NCI-H82 treated with DMSO at 0.1 percent for 48 hours (cell line): ENCODE data around the gene TULP1.

Experiments used
- DNase-seq: peaks from one replicate; lab custom pipeline; 2025; ENCODE audit not compliant: unreplicated experiment; lab: John Stamatoyannopoulos, UW

The TULP1 gene

DNA sequence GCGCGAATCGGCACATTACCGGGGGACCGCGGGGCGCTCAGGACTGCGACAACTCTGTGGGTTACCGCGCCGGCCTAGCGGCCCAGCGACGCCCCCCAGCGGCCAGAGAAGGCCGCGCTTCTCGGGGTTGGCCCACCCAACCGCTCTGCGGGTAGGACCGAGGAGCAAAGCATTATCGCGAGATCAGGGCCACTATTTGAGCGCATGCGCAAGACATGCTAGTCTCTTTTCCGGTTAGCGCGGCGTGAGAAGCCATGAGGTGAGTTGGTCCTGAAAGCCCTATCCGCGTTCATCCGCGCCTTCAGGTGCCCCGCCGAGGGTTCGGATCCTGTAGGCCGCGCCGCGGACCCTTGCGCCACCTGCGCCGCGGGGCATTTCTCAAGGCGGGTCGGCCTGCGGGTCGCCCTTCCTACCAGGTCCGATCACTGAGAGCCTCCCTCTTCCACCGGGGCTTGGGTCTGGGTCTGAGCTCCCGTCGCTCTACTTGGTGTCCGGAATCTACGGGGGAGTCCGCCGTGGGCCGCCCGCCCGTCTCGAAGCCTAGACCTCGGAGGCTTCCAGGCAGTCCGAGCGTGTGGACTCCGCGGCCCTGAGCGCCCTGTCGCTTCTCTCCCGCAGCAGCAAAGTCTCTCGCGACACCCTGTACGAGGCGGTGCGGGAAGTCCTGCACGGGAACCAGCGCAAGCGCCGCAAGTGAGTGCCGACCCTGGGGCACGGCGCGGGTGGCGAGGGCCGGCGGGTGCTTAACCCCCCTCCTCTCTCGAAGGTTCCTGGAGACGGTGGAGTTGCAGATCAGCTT, 44.3 kb downstream of the TULP1 start, which contains the start of gene RPL10A:
Gene RPL10A, plus strand, starts transcription at position 221 of the 799 bp plus-strand sequence. Its CDS starts 34 bp downstream, at position 255.
- DNase-seq: peak; percentile 94

GRCh38 chr6:35465646-35466045, 47.0 kb downstream of the TULP1 start:
- no peak for DNase-seq

- no peak for DNase-seq
These were observed 49.4 kb downstream of the TULP1 start for GRCh38 chr6:35463292-35463691.

- DNase-seq: no peak
These were observed 51.4 kb downstream of the TULP1 start for GRCh38 chr6:35461270-35461669.

GRCh38 chr6:35457907-35458306, 54.8 kb downstream of the TULP1 start:
- DNase-seq: no peak

DNA sequence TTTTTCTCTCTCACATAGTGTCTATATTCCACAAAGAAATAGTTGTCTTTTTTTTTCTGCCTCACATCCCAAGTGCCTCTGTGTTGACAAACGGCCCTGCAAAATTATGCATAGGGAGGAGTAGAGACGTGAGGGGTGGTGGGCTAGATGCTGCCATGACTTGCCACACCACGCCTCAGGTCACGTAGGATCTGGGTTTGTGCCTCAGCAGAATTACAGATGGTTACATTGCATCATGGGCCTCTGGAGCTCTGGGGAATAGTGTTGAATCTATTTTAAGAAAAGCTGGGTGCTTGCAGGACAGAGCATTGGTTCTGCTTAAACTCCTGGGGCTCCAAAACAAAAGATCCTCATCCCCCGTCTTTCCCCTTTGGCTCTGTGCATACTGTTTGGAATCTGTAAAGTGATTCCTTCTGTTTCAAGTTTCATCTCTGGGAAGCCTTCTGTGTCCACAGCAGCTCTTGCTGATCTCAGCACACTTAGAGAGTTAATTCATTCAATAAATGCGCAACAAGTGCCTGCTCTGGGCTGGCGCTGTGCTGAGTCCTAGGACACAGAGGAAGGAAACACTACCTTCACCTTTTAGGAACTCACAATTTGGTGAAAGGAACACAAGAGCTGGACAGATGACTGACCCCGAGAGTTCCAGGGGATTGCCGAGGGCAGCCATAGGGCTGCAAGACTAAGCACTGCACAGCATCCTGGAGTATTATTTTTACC, 58.1 kb downstream of the TULP1 start:
- no peak for DNase-seq

DNA sequence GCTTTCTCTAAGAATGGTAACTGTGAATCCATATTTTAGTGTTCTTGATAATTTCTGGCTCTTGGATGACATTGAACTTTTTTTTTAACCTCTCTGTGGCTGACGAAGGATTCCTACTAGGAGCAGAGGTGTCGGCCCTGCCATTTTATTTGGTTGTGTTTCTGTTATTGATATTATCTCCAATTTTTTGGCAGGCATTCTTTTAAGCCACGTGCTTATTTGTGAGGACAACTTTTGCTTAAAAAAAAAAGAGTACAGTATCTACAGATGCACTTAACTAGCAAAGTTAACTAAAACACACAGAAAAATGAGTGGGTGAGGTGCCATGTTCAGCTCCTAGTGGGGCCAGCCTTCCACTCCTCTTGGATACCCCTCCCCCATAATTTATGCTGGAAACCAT, 59.5 kb downstream of the TULP1 start:
- DNase-seq: no peak

DNA sequence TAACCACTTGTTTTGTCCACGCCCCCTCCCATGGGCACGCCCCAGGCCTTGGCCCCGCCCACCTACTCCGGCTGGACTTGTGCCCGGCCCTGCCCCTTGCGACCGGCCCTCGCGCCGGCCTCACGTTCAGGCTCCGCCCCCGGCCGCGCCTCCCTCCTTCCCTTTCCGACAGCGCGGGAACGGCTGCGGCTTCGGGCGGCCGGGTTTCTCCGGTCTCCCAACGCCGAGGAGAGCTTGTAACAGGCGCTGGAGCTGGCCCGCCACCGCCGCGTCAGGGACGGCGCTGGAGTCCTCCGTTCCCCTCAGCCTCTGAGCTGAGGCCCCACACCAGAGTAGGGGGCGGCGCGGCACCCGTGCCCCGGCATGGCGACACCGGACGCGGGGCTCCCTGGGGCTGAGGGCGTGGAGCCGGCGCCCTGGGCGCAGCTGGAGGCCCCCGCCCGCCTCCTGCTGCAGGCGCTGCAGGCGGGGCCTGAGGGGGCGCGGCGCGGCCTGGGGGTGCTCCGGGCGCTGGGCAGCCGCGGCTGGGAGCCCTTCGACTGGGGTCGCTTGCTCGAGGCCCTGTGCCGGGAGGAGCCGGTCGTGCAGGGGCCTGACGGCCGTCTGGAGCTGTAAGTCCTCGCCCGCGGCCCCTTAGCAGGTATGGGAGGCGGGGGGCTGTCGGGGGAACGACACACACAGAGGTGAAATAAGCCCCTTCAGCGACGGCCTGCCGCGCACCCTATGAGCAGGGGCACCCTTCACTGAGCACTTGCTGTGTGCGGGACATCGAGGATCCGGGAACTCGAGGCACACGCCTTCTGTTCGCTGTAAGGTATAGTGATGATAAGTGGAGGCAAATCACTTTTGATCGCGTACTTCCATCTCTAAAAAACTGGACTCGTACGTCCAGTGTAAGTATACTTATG, 60.3 kb downstream of the TULP1 start, which contains the start of gene FANCE:
Gene FANCE, plus strand, starts transcription at position 156 of the 908 bp plus-strand sequence. Its CDS starts 208 bp downstream, at position 364.
- DNase-seq: peak; percentile 81

GRCh38 chr6:35451354-35452182, 61.1 kb downstream of the TULP1 start:
- DNase-seq: no peak

DNA sequence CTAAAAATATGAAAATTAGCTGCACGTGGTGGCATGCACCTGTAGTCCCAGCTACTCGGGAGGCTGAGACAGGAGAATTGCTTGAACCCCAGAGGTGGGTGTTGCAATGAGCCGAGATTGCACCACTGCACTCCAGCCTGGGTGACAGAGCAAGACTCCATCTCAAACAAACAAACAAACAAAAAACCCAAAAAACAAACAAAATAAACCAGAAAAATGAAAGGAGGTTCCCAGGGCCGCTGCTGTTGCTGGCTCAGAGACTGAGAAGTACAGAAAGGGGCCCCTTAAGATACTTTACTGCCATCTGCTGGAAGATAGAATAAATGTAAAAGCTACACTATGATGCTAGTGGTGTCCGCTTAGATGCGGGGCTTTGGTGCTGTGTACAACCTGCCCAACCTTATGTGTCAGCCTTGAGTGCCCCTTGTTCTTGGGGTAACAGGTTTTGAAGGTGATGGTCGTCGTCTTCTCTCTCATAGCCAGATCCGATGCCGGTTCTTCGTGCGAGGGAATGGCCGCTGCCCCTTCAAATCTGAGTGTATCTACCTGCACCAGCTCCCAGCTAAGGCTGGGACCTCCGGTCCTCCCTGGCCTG, 63.3 kb downstream of the TULP1 start:
- peak; percentile 66 for DNase-seq

DNA sequence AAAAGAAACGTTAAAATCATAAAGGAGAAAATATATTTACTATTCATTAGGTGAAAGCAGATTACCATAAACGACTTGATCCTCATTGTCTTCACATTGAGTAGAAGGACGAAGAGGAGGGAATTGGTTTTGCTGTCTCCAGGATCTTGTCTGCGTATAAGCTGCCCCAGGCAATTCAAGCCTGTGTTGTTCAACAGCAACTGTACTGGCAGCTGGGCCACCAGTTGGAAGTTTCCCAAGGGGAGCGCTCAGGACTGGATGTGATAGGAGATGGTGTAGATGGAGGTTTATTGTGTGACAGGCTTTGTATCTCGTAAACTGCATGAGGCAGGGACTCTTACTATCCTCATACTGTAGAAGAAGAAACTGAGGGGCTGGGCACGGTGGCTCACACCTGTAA, 64.5 kb downstream of the TULP1 start:
- DNase-seq: no peak
